ENCODE data around the gene LEKR1. TPM values are rescaled to one million over a fixed set of nuclear protein-coding genes. Genes with fewer than 3 reads are reported as not detected.

Gene LEKR1
- total and polyA plus RNA-seq, 9 of the 15 experiments (the other 6 are each of a cell fraction or from before 2014, with no cell fraction given): 0.76 to 1.8 (median 1.2) TPM

GRCh38 chr3:156790156-156790555, 36.0 kb upstream of the LEKR1 start:
- Histone ChIP-seq H4K20me1 (replicated peaks; ENCODE audit: control insufficient read depth, insufficient read depth, low read length) (no peaks in the 10 kb centered on the region), H3K9me1 (ENCODE audit: control insufficient read depth, insufficient read depth, low read length) (no peaks in the 10 kb centered on the region), H3K9ac (ENCODE audit: insufficient read depth in 1 of 2, low read depth in 2 of 2, low read length in 2 of 2) (no peak overlapping the region), H3K9me3 (replicated peaks; ENCODE audit: control insufficient read depth, insufficient read depth, low read depth, low read length) (no peaks in the 10 kb centered on the region), H3K27ac (ENCODE audit: extremely low read depth, low read depth, low read length) (no peak overlapping the region), H2AFZ (ENCODE audit: low read depth, low read length) (no peak overlapping the region), H3K27me3 (ENCODE audit: control insufficient read depth in 2 of 2, insufficient read depth in 2 of 2, low read length in 2 of 2) (no peaks in the 10 kb centered on the region), H3K4me3 (no peak overlapping the region), H3K36me3 (ENCODE audit: control insufficient read depth, insufficient read depth, low read length) (no peaks in the 10 kb centered on the region), H3K4me2 (ENCODE audit: insufficient read depth, low read length) (no peak overlapping the region), H3K4me1 (replicated peaks in 1 of 2; ENCODE audit: control insufficient read depth in 2 of 2, insufficient read depth in 2 of 2, low read length in 2 of 2) (peaks cover 0 to 41% of the 10 kb centered on the region in 2 experiments), H3K79me2 (ENCODE audit: control insufficient read depth, insufficient read depth, low read length) (no peaks in the 10 kb centered on the region)
- ATAC-seq: no peak
- intact Hi-C loops (cut with micrococcal nuclease): no loop called here
- TF ChIP-seq MIER1 (IDR thresholded peaks at IDR 0.05; ENCODE audit: low read depth) (no peak), GABPB1 (CRISPR knock-in tag; IDR thresholded peaks at IDR 0.05) (no peak), HDAC1 (IDR thresholded peaks at IDR 0.05) (no peak), JUN (IDR thresholded peaks at IDR 0.05; ENCODE audit: borderline replicate concordance, low read depth, low read length) (no peak), JUN (CRISPR knock-in tag; IDR thresholded peaks at IDR 0.05; ENCODE audit: borderline replicate concordance) (no peak), ZEB2 (IDR thresholded peaks at IDR 0.05) (no peak), CBX3 (IDR thresholded peaks at IDR 0.05; ENCODE audit: borderline replicate concordance in 1 of 2, low read length in 2 of 2) (no peak), PHF8 (IDR thresholded peaks at IDR 0.05; ENCODE audit: borderline replicate concordance, low read length) (no peak), ZNF586 (CRISPR knock-in tag; conservative IDR thresholded peaks at IDR 0.05) (no peak), CBFA2T3 (IDR thresholded peaks at IDR 0.05) (no peak), SFPQ (IDR thresholded peaks at IDR 0.05; ENCODE audit: low read depth, low read length) (no peak), CREB3 (tag; conservative IDR thresholded peaks at IDR 0.05; ENCODE audit: low read depth) (no peak), ZNF280A (IDR thresholded peaks at IDR 0.05; ENCODE audit: low read depth, partially characterized antibody) (no peak), ZNF175 (CRISPR knock-in tag; IDR thresholded peaks at IDR 0.05; ENCODE audit: low read depth) (no peak), DNMT1 (IDR thresholded peaks at IDR 0.05) (no peak), NFIX (CRISPR knock-in tag; IDR thresholded peaks at IDR 0.05; ENCODE audit: low read depth) (no peak), HNRNPH1 (optimal IDR thresholded peaks at IDR 0.05; ENCODE audit: low read depth, low read length) (no peak), HLTF (IDR thresholded peaks at IDR 0.05) (no peak)
- no peak for FAIRE-seq
- BruUV-seq (replicated peaks): no TSS peak
- DNase-seq (ENCODE audit: extremely low read depth in 1 of 4, low spot score in 3 of 4): no peak
- in situ Hi-C loops (cut with MboI): no loop called here
- ChIA-PET POLR2A (interaction anchor here (0.6 to 2.6 kb wide), 2 partner anchors 8 to 54 kb away, joined by 3 to 8 read pairs; no protein-coding TSS in a partner anchor), CTCF (ENCODE audit: low intra/inter-chr PET ratio) (no interaction called here)

All from K562 (cell line).